Thyroid gland (tissue), 4 donors: ENCODE data around the gene ARHGAP12. TPM values are rescaled to one million over a fixed set of nuclear protein-coding genes. Genes with fewer than 3 reads are reported as not detected.

Experiments
- DNase-seq, 2 donors: peaks; one replicate each; pipeline ENCODE4 v3.0.0-alpha.2; 2019
- H3K27ac ChIP-seq, 3 donors: fragments of 200-600 bp; sonication (generic); 1 replicate in 2 of 3; 2 replicates in 1 of 3; pipeline ENCODE4 v1.5.1; 2016 to 2019; ENCODE audit warnings: mild to moderate bottlenecking in 1 of 3, moderate library complexity in 1 of 3
- H3K27me3 ChIP-seq: fragments of 200-600 bp; sonication (generic); one replicate; pipeline ENCODE4 v1.5.1; 2019
- H3K36me3 ChIP-seq, 2 donors: fragments of 200-600 bp; sonication (generic); one replicate each; pipeline ENCODE4 v1.5.1; 2016 to 2019
- H3K4me1 ChIP-seq, 2 donors: fragments of 200-600 bp; sonication (generic); one replicate each; pipeline ENCODE4 v1.5.1; 2017 to 2019
- H3K4me3 ChIP-seq, 3 donors: fragments of 200-600 bp; sonication (generic); replicated peaks in 1 of 3; 1 replicate in 2 of 3; 2 replicates in 1 of 3; pipeline ENCODE4 v1.5.1; 2016; ENCODE audit warnings: mild to moderate bottlenecking in 1 of 3
- H3K9me3 ChIP-seq: fragments of 200-600 bp; sonication (generic); one replicate; pipeline ENCODE4 v1.5.1; 2017
- CTCF ChIP-seq, 6 experiments: fragments of 200-600 bp in 3 of 6; fragments of 450-650 bp in 3 of 6; sonication (generic) in 3 of 6; IDR thresholded peaks; one replicate each; pipeline ENCODE4 v1.5.1; 2016 to 2019; ENCODE audit warnings: antibody characterized with exemption in 6 of 6, mild to moderate bottlenecking in 2 of 6, inconsistent platforms in 1 of 6, moderate library complexity in 1 of 6
- POLR2A ChIP-seq, 2 donors: fragments of 450-650 bp; IDR thresholded peaks; one replicate each; pipeline ENCODE4 v1.6.1; 2017; ENCODE audit warnings: antibody characterized with exemption in 2 of 2, mild to moderate bottlenecking in 2 of 2, moderate library complexity in 1 of 2
- WGBS, 2 donors: methylation state at CpG; one replicate each; pipeline ENCODE4 v1.1.5; 2017; 5-methylcytosine and 5-hydroxymethylcytosine counted together
- intact Hi-C: fragments of 100-400 bp; cut with DNase I; formaldehyde crosslinking; loops from one replicate; pipeline ENCODE4 v1.15.1; 2023
- total RNA-seq, 4 donors: library from RNA; depleted of rRNA; stranded (reverse); fragments of >200 nt; gene quantifications; one replicate each; pipeline ENCODE4 v1.2.3, GENCODE V29; 2016

The ARHGAP12 gene
- total RNA-seq, 4 donors from 2014 or later: 49.9 to 67.6 (median 60.8) TPM

GRCh38 chr10:31910016-31910415 lies 18.6 kb downstream of the ARHGAP12 start:
- 87 to 91% methylated on average over 3 of the region's 3 CpGs for WGBS, 2 donors
- DNase-seq: no peak
- intact Hi-C loops: no loop called here

GRCh38 chr10:31908157-31908556 lies 20.5 kb downstream of the ARHGAP12 start:
- TF ChIP-seq CTCF (IDR thresholded peaks at IDR 0.05): no peak
- no peak for TF ChIP-seq POLR2A (IDR thresholded peaks at IDR 0.05)
- no peak overlapping the region for H3K27ac ChIP-seq
- H3K4me1 ChIP-seq: peaks cover 7 to 9% of the 10 kb centered on the region in 2 donors
- intact Hi-C loops: no loop called here
- no peaks in the 10 kb centered on the region for H3K36me3 ChIP-seq
- 86 to 90% methylated on average over 7 of the region's 7 CpGs for WGBS, 2 donors
- H3K27me3 ChIP-seq: no peaks in the 10 kb centered on the region
- H3K4me3 ChIP-seq: no peak overlapping the region
- no peak for DNase-seq
- H3K9me3 ChIP-seq: no peaks in the 10 kb centered on the region

More at GRCh38 chr10:31910016-31910415, 18.6 kb downstream of the ARHGAP12 start:
- Histone ChIP-seq H3K9me3 (no peaks in the 10 kb centered on the region), H3K27me3 (no peaks in the 10 kb centered on the region), H3K4me3 (no peak overlapping the region), H3K27ac (no peak overlapping the region), H3K36me3 (no peaks in the 10 kb centered on the region), H3K4me1 (peaks cover 10 to 16% of the 10 kb centered on the region in 2 donors)
- TF ChIP-seq CTCF (IDR thresholded peaks at IDR 0.05) (no peak), POLR2A (IDR thresholded peaks at IDR 0.05) (no peak)

- 86 to 90% methylated on average over 5 of the region's 5 CpGs for WGBS, 2 donors
- no peak for TF ChIP-seq CTCF (IDR thresholded peaks at IDR 0.05)
- no peak overlapping the region for H3K27ac ChIP-seq
- no peak for DNase-seq
- intact Hi-C loops: no loop called here
- H3K9me3 ChIP-seq: no peaks in the 10 kb centered on the region
- no peaks in the 10 kb centered on the region for H3K36me3 ChIP-seq
- no peak overlapping the region for H3K4me3 ChIP-seq
- no peaks in the 10 kb centered on the region for H3K4me1 ChIP-seq
- H3K27me3 ChIP-seq: no peaks in the 10 kb centered on the region
Measured at GRCh38 chr10:31906039-31906438, 22.6 kb downstream of the ARHGAP12 start.

- no peaks in the 10 kb centered on the region for H3K4me1 ChIP-seq
- H3K27me3 ChIP-seq: no peaks in the 10 kb centered on the region
- H3K9me3 ChIP-seq: no peaks in the 10 kb centered on the region
- intact Hi-C loops: no loop called here
- no peak overlapping the region for H3K27ac ChIP-seq
- H3K36me3 ChIP-seq: no peaks in the 10 kb centered on the region
- TF ChIP-seq POLR2A (IDR thresholded peaks at IDR 0.05) (no peak), CTCF (IDR thresholded peaks at IDR 0.05) (no peak)
- no peak overlapping the region for H3K4me3 ChIP-seq
- DNase-seq: no peak
- WGBS, 2 donors: 93 to 96% methylated on average over 1 of the region's 1 CpG
Measured at GRCh38 chr10:31905586-31905985, 23.0 kb downstream of the ARHGAP12 start.

- TF ChIP-seq CTCF (IDR thresholded peaks at IDR 0.05) (no peak), POLR2A (IDR thresholded peaks at IDR 0.05) (no peak)
- DNase-seq: no peak
- H3K27ac ChIP-seq: no peak overlapping the region
- H3K4me3 ChIP-seq: no peak overlapping the region
- no peaks in the 10 kb centered on the region for H3K9me3 ChIP-seq
- H3K27me3 ChIP-seq: no peaks in the 10 kb centered on the region
- peaks cover 3 to 4% of the 10 kb centered on the region in 2 donors for H3K4me1 ChIP-seq
- no peaks in the 10 kb centered on the region for H3K36me3 ChIP-seq
- WGBS, 2 donors: 88 to 100% methylated on average over 1 of the region's 1 CpG
- intact Hi-C loops: no loop called here
Measured at GRCh38 chr10:31902625-31903024, 26.0 kb downstream of the ARHGAP12 start.
